Right hindlimb (tissue), 1 donor: ENCODE results near the gene HNRNPU.
"Not testable (repeated sequence)": the region's sequence is repeated elsewhere in the genome, so short reads cannot be mapped to it uniquely, and the experiment has no call there.

Source experiments
- DNase-seq: peaks from one replicate; pipeline ENCODE4 v3.0.0-alpha.2; 2018

The HNRNPU gene

DNA sequence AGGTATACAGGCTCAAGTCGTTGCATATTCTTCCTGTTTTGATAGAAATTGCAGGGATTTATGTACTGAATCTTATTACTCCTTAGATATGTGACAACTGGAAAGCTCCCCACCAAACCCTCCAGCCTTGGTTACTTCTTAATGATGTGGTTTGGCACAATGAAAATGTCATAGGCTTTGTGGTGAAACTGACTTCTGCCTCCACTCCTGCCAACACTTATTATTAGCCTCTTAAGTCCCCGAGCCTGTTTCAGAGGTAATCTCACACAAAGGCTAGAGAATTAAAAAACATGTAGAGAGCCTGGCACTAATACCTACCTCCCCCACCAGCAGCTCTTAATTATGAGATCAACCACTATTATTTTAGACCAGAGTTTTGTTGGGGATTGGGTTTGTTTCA is 24.7 kb downstream of the HNRNPU start:
- DNase-seq, result no peak

DNA sequence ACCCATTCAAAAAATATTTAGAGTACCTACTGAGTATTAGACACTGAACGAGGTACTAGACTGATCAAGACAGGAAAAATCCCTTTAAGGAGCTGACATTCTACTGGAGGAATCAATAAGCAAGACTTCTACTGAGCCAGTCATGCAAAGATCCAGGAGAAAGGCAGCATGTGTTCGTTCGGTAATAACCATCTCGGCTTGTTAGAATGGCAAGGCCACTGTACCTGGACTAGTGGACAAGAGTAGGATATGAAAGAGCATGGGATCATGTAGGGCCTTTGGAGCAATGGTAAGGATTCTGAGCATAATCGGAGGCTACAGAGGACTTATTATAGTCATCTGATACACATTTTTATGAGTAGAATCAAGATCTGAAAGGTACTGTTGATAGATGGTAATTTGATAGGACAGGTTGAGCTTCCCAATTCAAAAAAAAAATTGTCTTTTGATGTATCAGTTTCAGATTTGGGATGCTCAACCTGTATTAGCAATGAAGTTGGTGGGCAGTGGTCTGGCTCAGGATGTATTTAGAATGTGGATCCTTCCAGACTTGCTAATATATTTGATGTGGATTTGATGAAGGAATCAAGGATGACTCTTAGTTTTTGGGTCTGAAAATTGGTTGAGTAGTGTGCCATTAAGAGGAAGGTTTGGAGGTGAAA is 26.6 kb downstream of the HNRNPU start:
- no peak for DNase-seq

DNA sequence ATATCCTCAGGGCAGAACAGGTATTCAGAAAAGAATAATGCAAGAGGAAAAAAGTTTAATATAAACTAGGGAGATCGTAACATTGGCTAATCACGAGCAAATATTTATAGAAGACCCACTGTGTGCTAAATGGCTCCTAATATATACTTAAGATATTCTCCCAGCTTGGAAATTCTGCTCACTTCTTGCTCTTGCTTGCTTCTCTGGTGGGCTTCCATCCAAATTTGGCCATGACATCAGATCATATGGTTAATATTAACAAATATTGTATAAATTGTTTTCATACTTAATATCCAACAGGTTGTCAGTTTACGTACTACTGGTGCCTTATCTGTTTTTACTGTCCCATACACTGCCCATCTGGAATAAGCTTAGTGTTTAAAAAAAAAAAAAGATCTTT is 27.8 kb downstream of the HNRNPU start:
- DNase-seq, result no peak

DNA sequence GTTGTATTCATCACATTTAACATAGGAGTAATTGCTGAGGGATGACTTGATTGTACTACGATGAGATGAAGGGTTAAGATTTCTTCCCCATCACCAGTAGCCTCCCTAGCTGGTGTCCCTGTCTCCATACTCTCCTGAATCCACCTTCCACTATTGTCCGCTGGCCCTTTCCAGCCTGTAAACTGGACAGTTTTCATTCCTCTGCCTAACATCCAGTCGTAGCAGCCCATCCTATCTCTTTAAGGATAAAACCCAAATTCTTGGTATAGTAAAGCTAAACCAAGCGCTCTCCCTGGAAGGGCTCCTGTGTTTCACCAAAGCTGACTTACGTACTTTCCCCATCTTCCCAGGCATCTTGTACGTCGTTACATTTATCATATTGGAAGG is 28.2 kb downstream of the HNRNPU start:
- DNase-seq, result peak; percentile 33

DNA sequence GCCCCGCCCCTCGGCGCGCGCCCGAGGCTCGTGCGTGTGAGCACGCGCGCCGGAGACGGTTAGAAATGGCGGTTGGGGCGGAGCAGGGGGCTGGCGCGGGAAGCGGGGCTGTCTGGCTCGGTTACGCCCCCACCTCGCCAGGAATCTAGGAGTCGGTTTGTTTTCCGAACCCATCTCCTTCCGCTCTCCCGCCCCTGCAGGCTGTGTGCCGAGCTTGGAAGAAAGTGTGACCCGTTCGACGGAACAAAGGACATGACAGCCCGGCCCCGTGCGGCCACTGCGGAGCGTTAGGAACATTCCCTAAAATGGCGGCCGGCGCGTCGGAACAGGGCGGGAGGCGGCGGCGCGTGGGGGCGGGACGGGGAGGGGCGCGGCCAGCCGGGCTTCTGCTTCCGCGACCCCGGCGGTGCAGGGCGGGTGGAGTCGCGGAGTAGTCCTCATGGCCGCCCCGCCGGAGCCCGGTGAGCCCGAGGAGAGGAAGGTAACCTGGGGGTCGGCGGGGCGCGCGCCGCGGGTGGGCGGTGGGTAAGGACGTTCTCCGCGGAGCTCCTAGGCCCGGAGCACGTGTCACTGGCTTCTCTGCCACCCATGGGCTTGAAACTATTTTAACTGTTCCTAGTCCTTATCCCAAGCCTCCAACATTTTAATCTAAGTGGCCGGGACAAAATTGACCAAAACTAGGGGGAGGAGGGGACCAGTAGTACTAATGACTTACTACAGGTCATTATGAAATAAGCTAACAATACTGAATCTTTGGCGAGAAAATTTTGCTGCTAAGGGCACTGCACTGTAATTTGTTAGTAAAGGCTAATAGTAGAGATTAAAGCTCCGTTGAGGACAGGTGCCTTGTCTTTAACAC is 28.8 kb downstream of the HNRNPU start, which contains the start of gene COX20:
Gene COX20 (plus strand): TSS at position 383 of the 859 bp plus-strand sequence. CDS start 57 bp downstream, at position 440.
- DNase-seq, result peak; percentile 97

DNA sequence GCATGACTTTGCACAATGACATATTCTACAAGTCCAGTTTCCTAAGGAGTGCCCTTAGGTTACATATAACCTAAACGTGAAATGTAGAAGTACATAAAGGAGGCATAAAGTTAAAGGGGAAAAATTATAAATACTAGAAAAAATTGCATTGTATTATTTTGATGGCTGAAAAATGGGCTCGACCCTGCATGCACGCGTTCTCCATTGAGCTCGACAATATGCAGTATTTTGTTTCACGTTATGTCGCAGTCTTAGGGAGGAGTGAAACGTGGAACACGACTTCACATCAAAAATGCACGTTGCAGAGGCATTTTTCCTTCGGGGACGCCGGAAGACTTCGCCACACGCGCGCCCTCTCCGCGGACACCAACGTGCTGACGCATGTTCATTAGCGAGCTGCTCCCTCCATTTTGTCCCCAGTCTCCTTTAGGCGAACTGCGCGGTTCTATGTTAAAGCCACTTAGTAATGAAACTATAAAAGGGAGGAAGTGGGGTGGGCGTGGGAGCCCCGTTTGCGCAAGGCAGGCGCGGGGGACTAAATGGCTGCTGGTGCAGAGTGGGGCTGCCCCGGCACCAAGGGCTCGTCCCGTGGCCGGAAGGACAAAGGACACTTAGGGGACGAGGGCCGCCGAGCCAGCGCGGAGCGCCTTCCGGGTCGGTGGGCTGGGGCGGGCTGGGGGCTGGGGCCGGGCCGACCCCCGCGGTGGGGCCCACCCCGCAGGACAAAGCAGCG is 29.6 kb downstream of the HNRNPU start:
- no peak for DNase-seq

DNA sequence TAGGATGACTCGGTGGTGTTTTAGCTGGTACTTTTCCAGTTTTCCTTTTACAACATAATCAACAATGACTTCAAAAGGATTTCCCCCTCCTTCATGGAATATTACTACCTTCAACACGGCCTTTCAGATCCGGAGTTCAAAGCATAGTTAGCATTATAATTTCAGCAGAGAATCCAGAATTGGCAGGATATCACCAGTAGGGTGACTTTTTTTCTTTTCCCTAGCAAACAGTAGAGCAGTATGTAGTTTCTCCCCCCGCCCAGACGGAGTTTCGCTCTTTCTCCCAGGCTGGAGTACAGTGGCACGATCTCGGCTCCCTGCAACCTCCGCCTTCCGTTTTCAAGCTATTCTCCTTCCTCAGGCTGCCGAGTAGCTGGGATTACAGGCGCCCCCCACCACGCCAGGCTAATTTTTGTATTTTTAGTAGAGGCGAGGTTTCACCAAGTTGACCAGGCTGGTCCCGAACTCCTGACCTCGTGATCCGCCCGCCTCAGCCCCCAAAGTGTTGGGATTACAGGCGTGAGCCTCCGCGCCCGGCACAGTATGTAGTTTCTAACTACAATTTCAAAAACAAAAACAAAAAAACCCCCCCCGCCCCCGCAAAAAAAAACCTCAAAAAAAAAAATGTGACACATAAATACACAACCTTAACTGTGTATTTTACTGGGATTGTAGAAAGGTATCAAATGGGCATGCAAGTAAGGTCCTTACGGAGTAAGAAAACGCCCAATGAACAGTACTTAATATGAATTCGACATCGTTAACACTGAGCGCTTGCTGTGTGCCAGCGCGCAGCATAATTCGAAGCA is 30.4 kb downstream of the HNRNPU start:
- peak; percentile 80 for DNase-seq

DNA sequence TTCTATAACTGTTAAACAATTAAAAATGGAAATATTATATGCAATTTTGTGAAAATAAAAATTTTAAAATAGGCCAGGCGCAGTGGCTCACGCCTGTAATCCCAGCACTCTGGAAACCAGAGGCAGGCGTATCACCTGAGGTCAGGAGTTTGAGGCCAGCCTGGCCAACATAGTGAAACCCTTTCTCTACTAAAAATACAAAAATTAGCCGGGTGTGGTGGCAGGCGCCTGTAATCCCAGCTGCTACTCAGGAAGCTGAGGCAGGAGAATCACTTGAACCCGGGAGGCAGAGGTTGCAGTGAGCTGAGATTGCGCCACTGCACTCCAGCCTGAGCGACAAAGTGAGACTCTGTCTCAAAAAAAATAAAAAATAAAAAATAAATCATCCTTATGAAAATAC is 31.1 kb downstream of the HNRNPU start:
- not testable (repeated sequence) for DNase-seq

DNA sequence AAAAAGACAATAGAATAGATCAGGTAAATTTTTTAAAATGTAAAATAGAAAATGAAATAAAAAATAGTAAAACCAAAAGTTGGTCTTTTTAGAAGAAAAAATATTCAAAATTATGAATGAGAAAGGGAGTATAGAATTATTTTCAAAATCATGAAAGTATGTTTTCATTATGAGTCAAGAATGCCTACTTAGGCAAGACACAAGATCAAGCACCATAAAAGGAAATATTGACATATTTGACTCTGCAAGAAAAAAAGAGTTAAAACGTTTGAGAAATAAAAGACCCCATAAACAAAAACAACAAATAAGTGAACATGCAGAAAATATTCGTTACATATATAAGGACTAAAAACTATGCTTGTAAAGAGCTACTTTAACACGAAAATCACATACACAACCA is 33.7 kb downstream of the HNRNPU start:
- DNase-seq, result no peak

DNA sequence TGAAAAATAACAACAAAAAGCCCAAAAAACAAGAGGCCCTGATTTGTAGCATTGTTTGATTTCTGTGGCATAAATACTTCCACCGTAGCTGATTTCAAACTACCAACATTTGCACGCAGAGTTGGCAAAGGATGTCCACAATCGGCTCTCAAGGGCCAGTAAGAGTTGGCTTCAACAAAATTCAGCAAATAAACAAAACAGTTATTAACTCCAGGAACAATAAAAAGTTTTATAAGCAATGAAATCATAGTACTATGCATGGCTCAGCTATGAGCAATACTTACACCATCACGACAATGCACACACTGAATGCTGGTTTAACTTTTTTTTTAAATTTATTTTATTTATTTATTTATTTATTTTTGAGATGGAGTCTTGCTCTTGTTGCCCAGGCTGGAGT is 37.6 kb downstream of the HNRNPU start:
- no peak for DNase-seq

DNA sequence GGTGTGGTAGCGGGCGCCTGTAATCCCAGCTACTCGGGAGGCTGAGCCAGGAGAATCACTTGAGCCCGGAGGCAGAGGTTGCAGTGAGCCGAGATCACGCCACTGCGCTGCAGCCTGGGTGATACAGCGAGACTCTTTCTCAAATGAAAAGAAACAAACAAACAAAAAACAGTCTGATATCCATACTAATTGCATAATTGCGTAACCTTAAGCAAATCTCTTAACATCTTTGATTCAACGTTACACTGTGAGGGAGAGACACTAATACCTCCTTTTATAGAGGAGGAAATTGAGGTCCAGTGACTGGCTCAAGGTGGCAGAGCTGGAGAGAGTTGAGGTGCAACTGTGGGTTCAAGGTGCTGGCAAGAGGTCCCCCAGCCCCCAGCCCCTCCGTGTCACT is 41.5 kb downstream of the HNRNPU start:
- no peak for DNase-seq

DNA sequence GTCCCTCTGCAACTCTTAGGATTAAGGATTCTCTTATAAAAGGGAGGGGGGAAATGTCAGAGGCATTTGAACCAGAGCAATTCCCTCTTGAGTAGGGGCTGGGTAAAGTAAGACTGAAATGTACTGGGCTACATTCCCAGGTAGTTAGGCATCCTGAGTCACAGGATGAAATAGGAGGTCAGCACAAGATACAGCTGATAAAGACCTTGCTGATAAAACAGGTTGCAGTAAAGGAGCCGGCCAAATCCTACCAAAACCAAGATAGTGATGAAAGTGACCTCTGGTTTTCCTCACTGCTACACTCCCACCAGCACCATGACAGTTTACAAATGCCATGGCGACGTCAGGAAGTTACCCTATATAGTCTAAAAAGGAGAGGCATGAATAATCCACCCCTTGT is 43.2 kb downstream of the HNRNPU start:
- DNase-seq, result no peak

DNA sequence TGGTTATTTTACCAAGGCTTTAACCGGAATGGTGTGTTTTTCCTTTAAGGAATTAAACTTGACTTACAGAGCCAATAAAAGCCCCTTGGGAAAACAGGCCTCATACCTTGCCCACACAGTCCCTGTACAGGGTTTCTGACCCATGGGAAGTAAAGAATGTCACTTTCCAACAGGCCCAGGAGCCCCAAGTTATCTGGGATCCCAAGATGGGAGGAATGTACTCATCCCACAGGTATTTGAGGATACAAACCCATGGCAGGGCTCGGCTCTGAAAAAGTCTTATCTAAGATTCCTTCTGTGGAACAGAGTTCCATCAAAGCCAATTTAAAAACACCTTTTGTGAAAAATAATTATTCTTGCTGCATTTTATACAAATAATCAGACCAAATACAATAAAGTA is 44.2 kb downstream of the HNRNPU start:
- DNase-seq, result no peak

DNA sequence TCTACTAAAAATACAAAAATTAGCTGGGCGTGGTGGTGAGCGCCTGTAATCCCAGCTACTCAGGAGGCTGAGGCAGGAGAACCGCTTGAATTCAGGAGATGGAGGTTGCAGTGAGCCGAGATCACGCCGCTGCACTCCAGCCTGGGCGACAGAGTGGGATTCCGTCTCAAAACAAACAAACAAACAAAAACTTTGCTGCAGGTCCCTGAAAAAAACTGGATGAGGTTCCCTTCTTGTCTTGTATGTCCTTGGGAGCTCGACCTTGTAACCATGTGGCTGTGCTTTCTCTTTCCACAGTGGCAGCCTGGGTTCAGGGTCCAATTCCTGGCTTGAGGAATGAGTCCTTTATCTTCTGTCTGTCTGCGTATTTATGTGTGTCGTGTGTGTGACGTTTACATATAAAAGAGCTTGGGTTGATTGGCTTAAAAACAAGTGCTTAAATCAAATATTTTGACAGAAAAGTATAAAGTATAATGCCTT is 46.9 kb downstream of the HNRNPU start:
- no peak for DNase-seq

DNA sequence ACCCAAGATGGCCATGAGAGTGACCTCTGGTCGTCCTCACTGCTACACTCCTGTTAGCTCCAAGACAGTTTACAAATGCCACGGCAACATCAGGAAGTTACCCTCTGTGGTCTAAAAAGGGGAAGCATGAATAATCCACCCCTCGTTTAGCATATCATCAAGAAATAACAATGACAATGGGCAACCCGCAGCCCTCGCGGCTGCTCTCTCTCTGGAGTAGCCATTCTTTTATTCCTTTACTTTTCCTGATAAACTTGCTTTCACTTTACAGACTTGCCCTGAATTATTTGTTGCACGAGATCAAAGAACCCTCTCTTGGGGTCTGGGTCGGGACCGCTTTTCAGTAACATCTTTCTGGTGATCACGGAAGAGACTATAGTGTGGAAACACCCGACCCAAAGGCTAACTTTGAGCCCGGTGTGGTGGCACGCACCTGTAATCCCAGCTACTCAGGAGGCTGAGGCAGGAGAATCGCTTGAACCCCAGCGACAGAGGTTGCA is 48.7 kb downstream of the HNRNPU start:
- no peak for DNase-seq

DNA sequence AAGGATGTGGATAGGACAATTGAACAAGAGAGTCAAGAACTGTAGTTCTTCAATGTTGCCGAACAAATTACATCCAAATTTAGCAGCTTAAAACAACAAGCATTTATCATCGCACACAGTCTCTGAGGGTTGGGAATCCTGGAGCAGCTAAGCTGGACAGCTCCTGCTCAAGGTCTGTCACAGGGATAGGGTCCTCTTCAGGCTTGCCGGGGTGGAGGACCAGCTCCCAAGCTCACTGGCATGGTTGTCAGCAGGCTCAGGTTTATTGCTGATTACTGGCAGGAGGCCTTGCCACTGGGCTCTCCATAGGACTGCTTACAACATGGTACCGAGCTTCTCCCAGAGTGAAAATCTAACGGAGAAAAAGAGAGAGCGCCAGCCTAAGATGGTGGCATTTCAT is 51.0 kb downstream of the HNRNPU start:
- DNase-seq, result no peak

DNA sequence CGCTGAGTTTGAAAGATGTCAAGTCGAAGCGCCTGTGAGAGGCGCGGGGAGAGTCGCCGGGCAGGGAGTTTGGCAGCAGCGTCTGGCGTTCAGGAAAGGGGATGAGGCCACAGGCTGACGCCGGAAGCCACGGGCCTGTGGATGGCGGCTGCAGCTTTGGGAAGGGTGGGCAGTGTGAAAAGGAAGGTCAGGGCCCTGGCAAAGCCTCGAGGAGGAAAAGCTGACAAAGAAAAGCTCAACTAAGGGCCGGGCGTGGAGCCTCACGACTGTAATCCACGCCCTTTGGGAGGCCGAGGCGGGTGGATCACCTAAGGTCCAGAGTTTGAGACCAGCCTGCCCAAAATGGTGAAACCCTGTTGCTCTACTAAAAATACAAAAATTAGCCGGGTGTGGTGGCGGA is 54.1 kb downstream of the HNRNPU start:
- DNase-seq, result no peak

DNA sequence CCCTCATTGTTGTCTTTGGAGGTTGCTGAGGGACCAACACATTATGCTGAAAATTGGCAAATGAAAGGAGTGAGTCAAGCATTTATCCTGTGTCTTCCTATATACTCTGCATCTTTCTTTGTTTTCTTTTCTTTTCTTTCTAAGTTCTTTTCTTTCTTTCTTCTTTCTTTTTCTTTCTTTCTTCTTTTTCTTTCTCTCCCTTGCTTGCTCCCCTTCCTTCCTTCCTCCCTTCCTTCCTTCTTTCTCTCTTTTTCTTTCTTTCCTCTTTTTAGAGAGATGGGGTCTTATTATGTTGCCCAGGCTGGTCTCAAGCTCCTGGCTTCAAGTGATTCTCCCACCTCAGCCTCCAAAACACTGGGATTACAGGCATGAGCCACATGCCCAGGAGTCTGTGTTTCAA is 57.2 kb downstream of the HNRNPU start:
- DNase-seq, result no peak

DNA sequence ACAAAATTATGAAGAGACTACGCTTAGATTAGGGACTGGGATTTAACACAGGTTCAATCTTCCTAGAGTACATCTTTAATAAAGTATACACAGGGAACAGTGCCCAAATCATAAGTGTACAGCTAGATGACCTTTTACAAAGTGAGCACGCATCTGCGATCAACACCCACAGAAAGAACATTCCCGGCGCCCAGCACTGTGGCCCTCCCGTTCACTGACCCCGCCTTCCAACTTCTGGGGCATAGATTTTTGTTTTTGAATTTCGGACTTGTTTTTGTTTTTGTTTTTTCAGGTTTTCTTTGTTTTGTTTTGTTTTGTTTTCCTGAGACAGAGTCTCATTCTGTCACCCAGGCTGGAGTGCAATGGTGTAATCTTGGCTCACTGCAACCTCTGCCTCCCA is 59.5 kb downstream of the HNRNPU start:
- no peak for DNase-seq

DNA sequence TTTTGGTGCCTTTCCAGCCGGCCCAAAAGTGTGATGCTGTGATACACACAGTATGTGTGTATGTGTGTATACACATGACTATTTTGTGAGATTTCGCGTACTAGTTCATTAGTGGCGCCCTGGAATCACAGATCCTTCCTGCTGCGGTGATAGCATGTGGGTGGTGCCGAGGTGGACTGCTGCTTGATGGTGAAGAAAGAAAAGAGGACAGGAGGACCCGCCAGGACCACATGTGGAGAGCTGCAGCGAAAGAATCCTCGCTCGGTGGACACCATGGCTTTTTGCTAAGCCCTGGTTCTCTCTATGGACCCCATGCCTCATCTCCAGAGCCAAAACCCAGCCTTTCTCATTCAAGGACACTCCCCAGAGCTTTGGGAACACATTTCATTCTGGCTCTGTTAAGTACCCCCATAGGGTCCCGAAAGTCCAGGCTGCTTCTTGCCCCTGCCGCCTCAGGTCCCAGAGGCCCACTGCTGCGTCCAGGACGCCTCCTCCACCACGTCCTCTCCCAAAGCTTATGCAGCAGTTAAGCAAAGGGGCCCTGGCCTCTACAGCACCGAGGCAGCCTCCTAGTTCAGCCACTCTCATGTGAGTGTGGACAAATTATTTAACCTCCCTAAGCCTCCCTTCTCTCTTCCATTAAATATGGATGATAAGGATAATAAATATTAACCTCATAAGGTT is 61.6 kb downstream of the HNRNPU start:
- DNase-seq, result no peak

DNA sequence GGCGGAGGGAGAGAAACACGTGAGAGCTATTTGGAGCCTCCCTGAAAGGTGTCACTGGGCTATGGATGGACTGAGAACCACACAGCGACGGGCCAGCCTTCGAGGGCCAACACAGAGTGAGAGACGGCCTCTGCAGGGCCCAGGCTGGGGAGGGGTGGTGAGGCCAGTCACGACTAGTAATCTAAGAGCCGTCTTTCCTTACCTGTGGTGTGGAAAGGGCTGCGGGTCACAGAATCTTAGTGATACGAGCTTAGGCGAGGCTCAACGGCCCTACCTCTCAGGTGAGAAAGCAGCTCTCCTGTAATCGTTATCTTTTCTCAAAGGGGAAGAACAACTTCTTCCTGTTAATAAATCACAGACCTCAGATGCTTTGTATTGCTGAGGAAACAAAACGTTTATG is 62.3 kb downstream of the HNRNPU start:
- no peak for DNase-seq

DNA sequence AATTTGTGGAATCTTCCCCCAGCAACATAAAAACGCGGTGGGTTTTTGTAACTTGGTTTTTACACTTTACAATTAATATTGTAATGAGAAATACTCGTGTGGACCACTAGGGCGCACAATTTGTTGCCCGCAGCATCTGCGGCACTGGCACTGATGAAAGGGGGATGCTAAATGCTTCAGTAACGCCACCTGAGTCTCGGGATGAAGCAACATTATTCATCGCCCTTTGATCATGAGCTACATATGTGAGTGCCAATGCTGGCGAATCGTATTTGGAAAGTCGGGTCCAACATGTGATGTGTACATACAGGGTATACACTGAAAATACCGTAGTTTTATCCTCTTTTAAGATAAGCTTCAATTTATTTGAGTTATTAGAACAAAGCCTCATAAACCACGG is 63.1 kb downstream of the HNRNPU start:
- no peak for DNase-seq
